HG03521 (cell line): ENCODE measurements around the gene TFIP11.
A peak's percentile ranks its signal among the peaks of the same experiment; 100 is the strongest.

Source experiments
- ATAC-seq: cut with Tn5 transposase; IDR thresholded peaks from one replicate; pipeline ENCODE4 v1.9.1; 2021; ENCODE audit warnings: mild to moderate bottlenecking, moderate library complexity; ENCODE audit not compliant: unreplicated experiment

TFIP11 gene

GRCh38 chr22:26513838-26514237 is 1.6 kb upstream of the TFIP11 start:
- ATAC-seq = no peak

GRCh38 chr22:26508148-26508547 is 4.1 kb downstream of the TFIP11 start:
- ATAC-seq = no peak

- no peak for ATAC-seq
Measured at GRCh38 chr22:26503758-26504157, 8.5 kb downstream of the TFIP11 start.

- ATAC-seq = no peak
Measured at GRCh38 chr22:26502688-26503561, 9.3 kb downstream of the TFIP11 start.

- no peak for ATAC-seq
Measured at GRCh38 chr22:26501996-26502395, 10.3 kb downstream of the TFIP11 start.

DNA sequence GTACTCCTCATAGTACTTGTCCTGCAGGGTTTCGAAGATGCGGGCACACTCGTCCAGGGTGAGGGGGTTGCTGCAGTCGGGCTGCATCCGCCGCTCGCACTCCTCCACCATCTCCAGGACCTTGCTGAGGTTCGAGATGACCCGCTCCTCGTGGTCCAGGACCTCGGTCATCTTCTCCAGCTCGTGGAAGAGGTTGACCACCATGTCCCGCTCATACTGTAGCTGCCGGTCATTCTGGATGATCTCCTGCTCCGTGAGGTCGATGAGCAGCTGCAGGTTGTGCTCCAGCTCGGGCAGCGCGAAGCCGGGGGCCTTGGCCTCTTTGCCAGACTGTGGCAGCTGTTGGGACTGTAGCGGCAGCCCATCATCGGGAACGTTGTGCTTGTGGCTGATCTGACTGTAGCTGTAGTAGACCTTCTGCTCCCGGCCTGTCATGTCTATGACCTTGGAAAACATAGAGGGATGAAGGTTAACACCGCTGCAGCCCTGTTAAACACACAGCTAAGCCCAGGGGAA is 13.0 kb downstream of the TFIP11 start:
- ATAC-seq = no peak

DNA sequence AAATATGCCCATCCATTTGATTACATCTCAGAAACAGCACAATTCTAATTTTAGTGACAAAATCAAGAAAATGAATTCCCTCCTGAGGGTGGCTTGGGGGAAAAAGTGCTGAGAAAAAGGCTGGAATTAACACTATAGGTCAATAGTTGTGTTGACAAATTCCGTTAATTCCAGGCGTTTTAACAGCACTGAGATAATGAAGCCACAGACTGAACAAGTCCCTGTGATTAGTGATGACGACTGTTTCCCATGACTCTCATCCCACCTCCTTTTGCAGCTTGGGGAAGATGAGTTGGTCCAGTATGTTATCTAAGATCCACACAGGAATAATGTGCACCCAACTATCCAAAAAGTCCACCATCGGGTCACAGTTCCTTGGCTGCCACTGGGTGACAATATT is 15.8 kb downstream of the TFIP11 start:
- ATAC-seq = no peak

DNA sequence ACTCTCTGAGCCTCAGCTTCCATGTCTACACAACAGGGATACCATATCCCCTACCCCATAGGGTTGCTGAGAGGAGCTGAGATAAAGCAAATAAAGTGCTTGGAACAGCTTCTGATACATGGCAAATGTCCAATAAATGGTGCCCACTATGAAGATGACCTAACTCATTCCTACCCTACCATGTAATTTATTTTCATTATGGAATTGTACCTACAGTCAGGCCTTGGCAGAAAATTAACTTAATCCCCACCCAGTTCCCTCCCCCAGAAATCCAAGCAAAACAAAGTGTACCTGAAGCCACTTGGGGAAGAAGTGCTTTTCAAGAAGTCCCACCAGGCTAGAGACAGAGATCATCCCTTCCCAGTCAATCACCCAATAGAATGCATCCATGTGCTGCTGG is 17.8 kb downstream of the TFIP11 start:
- no peak for ATAC-seq

GRCh38 chr22:26492220-26492619 is 20.1 kb downstream of the TFIP11 start:
- no peak for ATAC-seq

DNA sequence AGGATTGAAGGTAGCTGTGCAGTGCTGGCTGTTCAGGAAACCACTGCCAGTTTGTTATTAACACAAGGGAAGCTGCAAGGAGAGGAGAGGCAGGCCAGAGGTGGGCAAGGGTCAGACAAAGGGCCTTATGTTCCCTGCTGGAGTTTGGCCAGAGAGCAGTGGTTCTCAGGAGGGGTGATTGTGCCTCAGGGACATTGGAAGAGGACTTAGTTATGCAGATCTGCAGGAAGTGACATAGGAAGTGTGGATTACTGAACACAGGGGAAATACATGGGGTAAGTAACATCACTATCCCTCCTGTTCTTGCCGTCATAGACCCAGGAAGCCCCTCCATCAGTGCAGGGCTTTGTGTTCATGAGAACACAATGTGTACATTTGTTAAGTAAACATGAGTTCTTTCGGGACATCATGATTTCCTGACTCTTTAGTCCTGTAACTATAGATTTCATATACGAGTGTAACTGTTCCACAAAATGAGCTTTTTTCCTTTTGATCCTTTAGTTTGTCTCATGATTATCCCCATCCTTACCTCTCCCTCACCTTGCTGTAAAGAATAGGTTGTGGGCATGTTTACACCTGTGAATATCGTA is 22.7 kb downstream of the TFIP11 start:
- ATAC-seq = no peak

DNA sequence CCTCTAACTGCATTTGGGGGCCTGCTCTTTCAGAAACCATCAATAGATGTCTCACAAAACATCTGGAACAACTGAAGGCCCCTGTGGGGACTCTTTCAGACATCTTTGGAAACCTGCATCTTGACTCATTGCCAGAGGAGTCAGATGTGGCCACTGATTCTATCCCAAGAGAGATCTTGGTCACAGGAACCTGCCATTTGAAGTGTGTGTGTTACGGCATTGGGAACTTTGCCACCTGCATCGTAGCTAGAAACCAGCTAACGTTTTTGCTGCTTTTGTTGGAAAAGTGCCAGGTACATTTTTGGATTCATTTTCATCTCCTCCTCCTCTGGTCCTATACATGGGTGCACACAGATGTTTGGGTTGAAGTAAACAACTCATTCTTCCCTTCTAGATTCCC is 24.3 kb downstream of the TFIP11 start:
- ATAC-seq = no peak

GRCh38 chr22:26486394-26486793 is 25.9 kb downstream of the TFIP11 start:
- ATAC-seq = no peak

- ATAC-seq = no peak
Measured at GRCh38 chr22:26485806-26486390, 26.4 kb downstream of the TFIP11 start.

GRCh38 chr22:26485013-26485412 is 27.3 kb downstream of the TFIP11 start:
- ATAC-seq = no peak

DNA sequence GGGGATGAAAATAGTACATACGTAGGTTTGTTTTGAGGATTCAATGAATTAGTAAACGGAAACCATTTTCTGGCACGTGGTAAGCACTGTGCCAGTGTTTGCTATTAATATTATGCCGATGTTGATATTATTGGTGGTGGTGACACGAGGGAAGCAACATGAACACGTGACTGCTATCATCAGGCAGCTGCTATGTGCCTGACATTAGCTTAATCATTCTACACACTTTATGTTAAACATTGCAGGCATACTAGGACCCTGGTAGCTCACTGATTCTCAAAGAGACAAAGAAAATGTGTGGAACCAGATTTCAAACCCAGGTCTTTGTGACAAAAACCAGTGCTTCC is 27.9 kb downstream of the TFIP11 start:
- ATAC-seq = no peak

- peak; percentile 76 for ATAC-seq
Measured at GRCh38 chr22:26483439-26484359, 28.6 kb downstream of the TFIP11 start, which contains the start of the genes HPS4 and SRRD. Gene HPS4 (minus strand): TSS chr22:26483783. CDS start chr22:26481762, 2,021 bp downstream. Gene SRRD (plus strand): TSS chr22:26483877. CDS start chr22:26483891, 14 bp downstream.

GRCh38 chr22:26483043-26483438 is 29.2 kb downstream of the TFIP11 start:
- peak; percentile 3 for ATAC-seq

DNA sequence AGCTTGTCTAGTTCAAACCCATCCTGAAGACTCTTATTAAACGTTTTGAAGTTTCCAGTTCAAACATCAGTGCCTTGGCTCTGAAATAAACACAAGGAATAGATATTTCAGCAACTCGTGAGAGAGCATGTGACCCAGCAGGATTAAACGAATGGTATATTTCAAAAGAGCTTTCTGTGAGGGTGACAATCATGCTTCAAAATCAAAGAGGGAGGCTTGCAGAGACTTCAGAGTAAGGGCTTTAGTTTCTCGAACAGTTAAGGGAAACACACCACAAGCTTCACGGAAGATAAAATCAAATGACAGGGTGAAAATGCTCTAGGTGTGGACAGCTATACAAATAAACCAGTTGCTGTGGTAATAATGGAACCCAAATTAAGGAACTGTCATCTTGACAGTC is 30.1 kb downstream of the TFIP11 start:
- no peak for ATAC-seq

GRCh38 chr22:26481694-26482093 is 30.6 kb downstream of the TFIP11 start:
- no peak for ATAC-seq

- no peak for ATAC-seq
Measured at GRCh38 chr22:26481112-26481693, 31.1 kb downstream of the TFIP11 start.

- no peak for ATAC-seq
Measured at GRCh38 chr22:26480611-26480932, 31.7 kb downstream of the TFIP11 start.
